Panc1 (cell line): ENCODE data around the gene DMRT3.

Source experiments
- CTCF ChIP-seq: fragments of 450-650 bp; IDR thresholded peaks from 2 replicates; pipeline ENCODE4 v1.5.1; 2017; ENCODE audit warnings: mild to moderate bottlenecking
- POLR2AphosphoS5 ChIP-seq: IDR thresholded peaks from 2 replicates; pipeline ENCODE4 v1.6.1; 2012; ENCODE audit warnings: mild to moderate bottlenecking, low read depth, low read length, moderate library complexity
- SIN3A ChIP-seq: IDR thresholded peaks from 2 replicates; pipeline ENCODE4 v1.6.1; 2012; ENCODE audit warnings: low read depth, mild to moderate bottlenecking, low read length, moderate library complexity, borderline replicate concordance; ENCODE audit not compliant: insufficient read depth

DNA sequence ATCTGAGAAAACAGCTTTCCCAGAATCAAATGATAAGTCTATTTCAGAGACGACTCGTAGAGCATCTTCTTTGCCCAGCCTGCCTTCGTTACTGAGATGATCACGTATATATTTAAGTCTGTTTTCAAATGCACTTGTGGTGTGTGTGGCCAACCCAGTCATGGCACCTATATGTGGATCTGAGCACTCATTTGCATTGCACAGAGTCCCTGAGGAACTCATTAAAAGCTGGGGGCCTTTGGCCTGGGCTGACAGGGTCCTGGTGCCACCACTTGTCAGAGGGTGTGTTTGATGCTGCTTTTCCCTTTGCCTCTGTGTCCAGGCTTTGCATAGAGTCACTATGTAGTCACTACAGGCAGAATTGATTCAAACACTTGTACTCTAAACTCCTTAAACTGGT is 17.4 kb upstream of the DMRT3 start:
- TF ChIP-seq CTCF (no peak), POLR2AphosphoS5 (no peak), SIN3A (no peak)
